Measurements from ENCODE around the gene TIGD4.

Gene TIGD4

DNA sequence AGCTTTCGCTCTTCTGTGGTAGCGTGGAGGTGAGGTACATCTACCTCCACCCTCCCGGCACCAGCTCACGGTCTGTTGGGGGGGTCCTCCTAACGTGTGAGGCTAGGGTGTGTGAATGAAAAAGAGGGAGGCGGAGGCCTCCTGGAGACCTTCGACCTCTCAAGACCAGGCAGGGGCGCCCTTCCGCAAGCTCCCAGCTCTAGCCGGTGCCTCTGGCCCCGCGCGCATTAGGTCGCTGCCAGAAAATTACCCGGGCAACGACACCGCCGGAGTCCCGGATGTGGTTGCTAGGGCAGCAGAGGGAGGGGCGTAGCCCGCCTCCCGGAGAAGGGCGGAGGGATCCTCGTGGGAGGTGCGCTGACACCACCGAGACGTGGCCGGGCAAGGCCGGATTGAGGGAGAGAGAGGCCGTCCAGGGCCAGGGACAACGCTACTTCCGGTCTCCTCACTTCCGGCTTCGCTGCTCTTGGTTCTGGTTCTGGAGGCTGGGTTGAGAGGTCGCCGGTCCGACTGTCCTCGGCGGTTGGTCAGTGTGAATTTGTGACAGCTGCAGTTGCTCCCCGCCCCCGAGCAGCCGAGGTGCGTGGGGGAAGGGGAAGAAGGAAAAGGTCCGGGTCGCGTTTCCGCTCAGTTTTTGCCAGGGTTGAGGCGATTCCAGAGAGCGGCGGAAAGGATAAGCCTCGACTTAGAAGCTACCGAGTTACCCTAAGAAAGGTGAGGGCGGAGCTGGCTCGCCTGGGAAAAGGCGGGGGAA is at the start of gene TIGD4, which contains the start of gene ARFIP1:
Gene TIGD4, minus strand, starts transcription at position 218 of the 754 bp plus-strand sequence. CDS start 8,726 bp downstream, outside the sequence.
Gene ARFIP1, plus strand, starts transcription at position 442 of the 754 bp plus-strand sequence. CDS start 49,680 bp downstream, outside the sequence.
- DNase-seq: peak; percentile 92

DNA sequence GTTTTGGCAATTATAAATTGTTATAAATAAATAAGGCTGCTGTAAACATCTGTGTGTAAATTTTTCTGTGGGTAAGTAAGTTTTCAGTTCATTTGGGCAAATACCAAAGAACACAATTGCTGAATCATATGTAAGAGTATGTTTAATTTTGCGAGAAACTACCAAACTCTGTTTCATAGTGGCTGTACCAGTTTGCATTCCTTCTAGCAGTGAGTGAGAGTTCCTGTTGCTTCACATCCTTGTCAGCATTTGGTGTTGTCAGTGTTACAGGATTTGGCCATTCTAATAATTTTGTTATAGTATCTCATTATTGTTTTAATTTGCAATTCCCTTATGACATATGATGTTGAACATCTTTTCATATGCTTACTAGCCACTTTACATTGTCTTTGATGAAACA is 48.6 kb upstream of the TIGD4 start:
- DNase-seq: no peak

DNA sequence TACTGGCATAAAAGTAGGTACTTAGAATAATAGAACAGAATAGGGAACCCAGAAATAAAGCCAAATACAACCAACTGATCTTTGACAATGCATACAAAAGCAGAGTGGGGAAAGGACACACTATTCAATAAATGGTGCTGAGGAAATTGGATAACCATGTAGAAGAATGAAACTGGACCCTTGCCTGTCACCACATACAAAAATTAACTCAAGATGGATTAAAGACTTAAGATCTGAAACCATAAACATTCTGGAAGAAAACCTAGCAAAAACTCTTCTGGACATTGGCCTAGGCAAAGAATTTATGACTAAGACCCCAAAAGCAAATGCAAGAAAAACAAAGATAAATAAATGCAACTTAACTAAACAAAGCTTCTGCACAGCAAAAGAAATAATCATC is 45.8 kb upstream of the TIGD4 start:
- DNase-seq: no peak

DNA sequence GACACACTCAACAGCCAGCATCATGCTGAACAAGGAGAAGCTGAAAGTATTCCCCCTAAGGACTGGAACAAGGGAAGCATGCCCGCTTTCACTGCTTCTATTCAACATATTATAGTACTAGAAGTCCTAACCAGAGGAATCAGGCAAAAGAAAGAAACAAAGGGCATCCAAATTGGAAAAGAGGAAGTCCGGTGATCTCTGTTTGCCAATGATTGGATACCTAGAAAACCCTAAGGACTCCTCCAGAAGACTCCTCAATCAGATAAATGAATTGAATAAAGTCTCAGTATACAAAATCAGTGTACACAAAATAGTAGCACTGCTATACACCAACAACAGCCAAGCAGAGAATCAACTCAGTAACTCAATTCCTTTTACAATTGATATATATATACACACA is 45.0 kb upstream of the TIGD4 start:
- no peak for DNase-seq

DNA sequence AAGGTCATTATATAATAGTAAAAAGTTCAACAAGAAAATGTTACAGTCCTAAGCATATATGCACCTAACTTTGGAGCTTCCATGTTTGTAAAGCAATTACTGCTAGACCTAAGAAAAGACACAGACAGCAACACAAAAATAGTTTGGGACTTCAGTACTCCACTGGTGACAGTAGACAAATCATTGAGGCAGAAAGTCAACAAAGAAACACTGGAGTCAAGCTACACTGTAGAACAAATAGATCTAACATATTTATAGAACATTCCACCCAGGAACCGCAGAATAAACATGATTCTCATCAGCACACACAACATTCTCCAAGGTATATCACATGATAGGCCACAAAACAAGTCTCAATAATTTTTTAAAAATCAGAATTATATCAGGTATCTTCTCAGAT is 42.8 kb upstream of the TIGD4 start:
- DNase-seq: no peak

DNA sequence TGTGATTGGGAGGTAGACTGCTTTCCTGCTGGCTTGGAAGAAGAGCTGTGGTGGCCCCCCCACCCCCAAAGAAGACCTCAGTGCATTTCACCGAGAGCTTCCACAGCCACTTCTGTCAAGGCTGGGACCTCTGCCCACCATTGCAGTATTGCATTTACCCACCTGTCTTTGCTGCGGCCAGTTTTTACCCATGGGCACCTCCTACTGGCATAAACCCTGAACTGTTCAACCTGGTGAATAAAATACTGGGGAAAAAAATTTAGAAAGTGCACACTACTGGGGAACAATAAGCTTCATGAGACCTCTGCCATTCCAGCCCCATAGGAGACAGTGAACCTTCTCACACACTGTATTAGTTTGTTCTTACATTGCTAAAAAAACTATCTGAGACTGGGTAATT is 40.5 kb upstream of the TIGD4 start:
- DNase-seq: no peak

- no peak for DNase-seq
Observed at GRCh38 chr4:152819026-152819645, 39.6 kb upstream of the TIGD4 start.

DNA sequence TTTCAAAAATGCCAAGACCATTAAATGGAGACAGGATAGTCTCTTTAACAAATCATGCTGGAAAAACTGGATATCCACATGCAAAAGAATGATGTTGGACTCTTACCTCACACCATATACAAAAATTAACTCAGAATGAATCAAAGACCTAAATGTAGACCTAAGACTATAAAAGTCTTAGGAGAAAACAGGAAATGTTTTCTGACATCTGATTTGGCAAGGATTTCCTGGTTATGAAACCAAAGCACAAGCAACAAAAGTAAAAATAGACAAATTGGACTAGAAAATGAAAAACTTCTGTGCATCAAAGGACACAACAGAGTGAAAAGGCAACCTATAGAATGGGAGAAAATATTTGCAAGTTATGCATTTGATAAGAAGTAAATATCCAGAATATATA is 37.8 kb upstream of the TIGD4 start:
- DNase-seq: no peak

GRCh38 chr4:152815078-152815477 is 35.5 kb upstream of the TIGD4 start:
- DNase-seq: no peak

DNA sequence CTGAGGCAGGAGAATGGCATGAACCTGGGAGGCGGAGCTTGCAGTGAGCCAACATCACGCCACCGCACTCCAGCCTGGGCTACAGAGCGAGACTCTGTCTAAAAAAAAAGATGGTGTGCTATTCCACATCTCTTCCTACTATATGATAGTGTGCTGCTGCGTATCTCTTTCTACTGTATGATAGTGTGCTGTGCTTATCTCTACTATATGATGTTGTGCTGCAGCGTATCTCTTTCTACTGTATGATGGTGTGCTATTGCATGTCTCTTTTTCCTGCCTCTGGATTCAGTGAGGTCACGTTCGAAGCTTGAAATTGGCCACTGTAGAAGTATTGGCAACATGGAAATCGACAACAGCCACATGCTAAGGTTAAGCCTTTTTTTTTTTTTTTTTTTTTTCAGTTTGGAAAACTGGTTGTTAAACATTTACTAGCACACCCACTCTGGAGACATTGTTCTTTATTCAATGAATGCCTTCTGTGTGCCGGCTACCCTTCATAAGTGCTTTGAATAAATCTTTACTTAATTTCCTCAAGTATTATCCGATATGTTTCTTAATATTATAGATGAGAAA is 31.3 kb upstream of the TIGD4 start:
- DNase-seq: no peak

- no peak for DNase-seq
Observed at GRCh38 chr4:152808670-152809069, 29.1 kb upstream of the TIGD4 start.

DNA sequence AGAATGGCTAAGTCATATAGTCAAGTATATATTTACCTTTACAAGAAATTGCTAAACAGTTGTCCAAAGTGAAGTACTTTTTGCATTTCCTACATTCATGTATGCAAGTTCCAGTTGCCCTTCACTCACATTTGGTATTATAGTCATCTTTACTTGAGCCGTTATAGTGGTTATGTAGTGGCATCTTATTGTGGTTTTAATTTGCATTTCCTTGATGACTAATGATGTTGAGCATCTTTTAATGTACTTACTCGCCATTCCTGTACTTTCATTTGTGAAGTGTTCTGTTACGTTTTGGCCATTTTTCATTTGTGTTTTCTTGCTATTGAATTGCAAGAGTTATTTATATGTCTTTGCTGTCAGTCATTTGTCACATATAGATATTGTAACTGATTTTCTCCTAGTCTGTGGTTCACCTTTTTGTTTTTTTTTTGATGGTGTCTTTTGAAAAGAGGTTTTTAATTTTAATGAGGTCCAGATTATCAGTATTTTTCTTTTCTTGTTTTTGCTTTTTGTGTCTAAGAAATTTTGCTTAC is 27.8 kb upstream of the TIGD4 start:
- no peak for DNase-seq

GRCh38 chr4:152806501-152807125 is 27.1 kb upstream of the TIGD4 start:
- no peak for DNase-seq

GRCh38 chr4:152805818-152806217 is 26.3 kb upstream of the TIGD4 start:
- DNase-seq: no peak

- no peak for DNase-seq
Observed at GRCh38 chr4:152805071-152805650, 25.6 kb upstream of the TIGD4 start.

DNA sequence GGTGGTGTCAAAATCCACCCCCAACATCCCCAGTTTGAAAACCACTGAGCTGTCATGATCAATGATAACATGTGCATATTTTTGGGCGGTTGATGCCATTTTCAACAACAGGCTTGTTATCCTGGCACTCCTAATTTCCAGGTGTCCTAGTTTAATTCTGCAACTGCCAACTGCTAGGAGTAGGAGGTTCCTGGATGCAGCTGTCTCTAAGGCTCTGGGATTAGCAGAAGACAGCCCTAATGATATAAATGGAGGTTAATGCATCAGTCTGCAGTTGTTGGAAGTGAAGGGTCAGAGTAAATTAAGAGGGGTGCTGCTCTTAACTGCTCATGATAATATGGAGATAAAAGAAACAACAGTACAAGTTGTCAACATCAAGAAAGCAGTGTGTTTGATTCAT is 24.0 kb upstream of the TIGD4 start:
- DNase-seq: no peak

- no peak for DNase-seq
Observed at GRCh38 chr4:152795891-152796290, 16.4 kb upstream of the TIGD4 start.

DNA sequence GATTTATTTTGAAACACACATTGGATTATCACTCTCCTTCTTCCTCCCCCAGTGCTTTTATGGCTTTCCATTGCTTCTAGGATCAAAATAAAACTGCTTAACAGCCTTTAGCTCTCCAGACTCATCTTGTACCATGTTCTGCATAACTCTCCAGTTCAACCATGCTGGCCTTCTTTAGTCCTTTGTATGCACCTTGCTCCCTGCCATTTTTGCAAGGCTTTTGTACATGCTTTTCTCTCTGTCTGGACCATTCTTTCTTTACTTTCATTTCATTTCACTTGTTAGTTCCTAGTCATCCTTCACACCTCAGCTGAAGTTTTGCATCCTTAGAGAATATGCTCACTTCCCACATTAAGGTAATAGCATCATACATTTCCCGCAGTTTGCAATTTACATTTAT is 7.1 kb upstream of the TIGD4 start:
- DNase-seq: no peak

DNA sequence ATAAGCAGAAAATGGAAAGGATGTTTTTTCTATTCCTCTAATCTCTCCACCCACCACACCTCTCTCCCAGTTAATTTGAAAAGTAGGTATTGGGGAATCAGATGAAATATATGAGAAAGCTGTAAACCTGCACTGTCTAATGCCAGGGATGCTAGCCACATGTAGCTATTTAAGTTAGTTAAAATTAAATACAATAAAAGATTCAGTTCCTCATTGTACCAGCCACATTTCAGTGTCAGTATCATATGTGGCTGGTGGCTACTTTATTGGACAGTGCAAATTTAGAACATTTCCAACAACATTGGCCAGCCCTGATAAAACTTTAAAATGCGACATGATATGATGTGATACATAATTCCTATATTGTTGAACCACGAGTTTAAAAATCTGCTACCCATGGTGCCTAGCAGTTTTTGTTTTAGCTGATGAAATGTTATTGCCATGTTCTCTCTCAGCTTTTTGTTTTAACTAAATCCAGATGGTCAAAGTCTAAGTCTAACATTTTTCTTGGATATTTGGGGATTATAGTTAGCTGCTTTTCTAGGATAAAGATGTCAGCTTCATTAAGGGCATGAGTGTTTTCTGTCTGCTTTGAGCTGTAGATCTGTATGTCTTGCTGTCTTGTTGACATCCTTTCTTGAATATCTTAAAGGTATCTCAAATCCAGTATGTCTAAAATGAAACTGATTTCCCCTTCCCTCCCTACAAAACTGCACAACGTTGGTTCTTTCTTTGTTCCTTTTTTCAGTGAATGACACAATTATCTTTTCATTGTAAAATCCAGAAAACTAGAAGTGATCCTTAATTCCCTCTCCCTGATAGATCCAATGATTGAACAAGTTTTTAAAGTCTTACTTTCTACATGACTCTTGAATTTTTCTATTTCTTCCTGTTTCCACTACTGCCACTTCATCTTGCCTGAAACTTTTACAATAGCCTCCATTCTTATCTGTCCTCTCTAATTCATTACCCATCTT is 6.4 kb upstream of the TIGD4 start:
- DNase-seq: no peak

- peak; percentile 26 for DNase-seq
Observed at GRCh38 chr4:152784490-152785350, 5.2 kb upstream of the TIGD4 start.

DNA sequence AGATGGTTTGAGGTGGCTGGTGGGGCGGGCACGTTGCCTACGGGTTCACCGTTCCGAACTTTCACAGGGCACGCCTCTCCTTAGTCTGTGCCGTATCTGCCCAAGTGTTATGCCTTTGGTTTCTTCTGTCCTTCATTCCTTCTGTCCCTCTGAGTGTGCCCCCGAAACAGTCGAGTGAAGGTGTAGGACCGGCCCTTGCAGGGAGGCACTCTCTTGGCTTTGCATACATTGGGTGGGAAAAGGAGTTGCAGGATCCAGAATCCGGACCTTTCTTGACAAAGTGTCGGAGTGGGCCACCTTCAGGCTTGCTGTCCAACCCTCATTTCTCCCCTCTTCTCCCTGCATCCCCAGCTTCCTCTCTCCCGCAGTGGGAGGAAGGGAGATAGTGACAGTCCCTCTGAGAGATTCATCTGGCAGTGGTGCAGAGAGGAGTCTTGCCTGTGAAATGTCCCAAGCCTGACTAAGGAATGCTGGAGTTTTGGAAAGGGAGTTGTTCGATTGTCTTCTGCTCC is 793 bp upstream of the TIGD4 start:
- DNase-seq: no peak

Measured in NCI-H526 treated with DMSO at 0.1 percent for 48 hours (cell line).